Caco-2 (cell line): ENCODE results near the gene MFSD6L. TPM values are rescaled to one million over a fixed set of nuclear protein-coding genes. Genes with fewer than 3 reads are reported as not detected.

Experiments used
- BruUV-seq: library from RNA; stranded (reverse); fragments of 400-500 nt; replicated peaks from 2 replicates; lab custom pipeline; 2021; lab: Mats Ljungman, UMichigan
- CTCF ChIA-PET: fragments of 300-600 bp; sonication (Branson Sonifier 250); formaldehyde crosslinking; loops from one replicate; lab custom pipeline; 2022; ENCODE audit warnings: antibody characterized with exemption; lab: Charles Lee
- POLR2A ChIA-PET: fragments of 300-600 bp; sonication (Branson Sonifier 250); formaldehyde crosslinking; loops from one replicate; lab custom pipeline; 2022; ENCODE audit warnings: antibody characterized with exemption; lab: Charles Lee
- DNase-seq, 2 experiments: peaks; one replicate each; pipeline versions ENCODE4 v3.0.0 to v3.0.0-alpha.2; 2020 to 2022
- H3K27me3 ChIP-seq: replicated peaks from 2 replicates; pipeline ENCODE4 v1.6.0; 2011; ENCODE audit warnings: low read length; ENCODE audit not compliant: control insufficient read depth, insufficient read depth
- H3K36me3 ChIP-seq: 2 replicates; pipeline ENCODE4 v1.5.1; 2011; ENCODE audit warnings: low read length; ENCODE audit not compliant: control insufficient read depth, insufficient read depth
- H3K4me1 ChIP-seq: fragments of 250-450 bp; sonication (Bioruptor Pico); 2 replicates; pipeline ENCODE4 v1.5.1; 2020; ENCODE audit warnings: mild to moderate bottlenecking
- H3K4me3 ChIP-seq: 2 replicates; pipeline ENCODE4 v1.5.1; 2011; ENCODE audit warnings: low read depth, mild to moderate bottlenecking, control low read depth, low read length
- H3K9me3 ChIP-seq: fragments of 250-450 bp; sonication (Bioruptor Pico); 2 replicates; pipeline ENCODE4 v1.5.1; 2020; ENCODE audit warnings: mild to moderate bottlenecking, moderate library complexity
- H3K27ac Mint-ChIP-seq: one replicate; pipeline ENCODE4 v1.8.0; 2022; ENCODE audit warnings: mixed read lengths; ENCODE audit not compliant: unreplicated experiment
- H3K27me3 Mint-ChIP-seq: one replicate; pipeline ENCODE4 v1.8.0; 2022; ENCODE audit warnings: mixed read lengths; ENCODE audit not compliant: insufficient read depth, unreplicated experiment
- H3K36me3 Mint-ChIP-seq: one replicate; pipeline ENCODE4 v1.8.0; 2022; ENCODE audit warnings: mild to moderate bottlenecking, mixed read lengths; ENCODE audit not compliant: insufficient read depth, unreplicated experiment
- H3K4me1 Mint-ChIP-seq: one replicate; pipeline ENCODE4 v1.8.0; 2022; ENCODE audit warnings: low read depth, mixed read lengths; ENCODE audit not compliant: unreplicated experiment
- H3K4me3 Mint-ChIP-seq: one replicate; pipeline ENCODE4 v1.8.0; 2022; ENCODE audit warnings: mild to moderate bottlenecking, moderate library complexity, mixed read lengths; ENCODE audit not compliant: unreplicated experiment
- H3K9me3 Mint-ChIP-seq: one replicate; pipeline ENCODE4 v1.8.0; 2022; ENCODE audit warnings: mixed read lengths; ENCODE audit not compliant: unreplicated experiment
- intact Hi-C: fragments of 100-400 bp; cut with micrococcal nuclease; formaldehyde crosslinking; loops from one replicate; pipeline ENCODE4 v1.10.0; 2022; ENCODE audit not compliant: unreplicated experiment
- total RNA-seq: library from RNA; stranded (reverse); gene quantifications from 2 replicates; pipeline ENCODE4 v1.2.3, GENCODE V29; 2022
- TF ChIP-seq, protein P1 (sequence below), 2 experiments: fragments of 200-600 bp in 1 of 2; IDR thresholded peaks; 1 replicate in 1 of 2; 2 replicates in 1 of 2; pipeline versions ENCODE4 v1.5.1 to v1.8.0; 2011 to 2022; ENCODE audit warnings: antibody characterized with exemption in 1 of 2, control low read depth in 1 of 2, inconsistent platforms in 1 of 2, low read depth in 1 of 2, low read length in 1 of 2, mild to moderate bottlenecking in 1 of 2, moderate library complexity in 1 of 2; ENCODE audit not compliant: insufficient read depth in 1 of 2, severe bottlenecking in 1 of 2, unreplicated experiment in 1 of 2

MFSD6L gene
- total RNA-seq, 1 experiment from 2014 or later: not detected

DNA sequence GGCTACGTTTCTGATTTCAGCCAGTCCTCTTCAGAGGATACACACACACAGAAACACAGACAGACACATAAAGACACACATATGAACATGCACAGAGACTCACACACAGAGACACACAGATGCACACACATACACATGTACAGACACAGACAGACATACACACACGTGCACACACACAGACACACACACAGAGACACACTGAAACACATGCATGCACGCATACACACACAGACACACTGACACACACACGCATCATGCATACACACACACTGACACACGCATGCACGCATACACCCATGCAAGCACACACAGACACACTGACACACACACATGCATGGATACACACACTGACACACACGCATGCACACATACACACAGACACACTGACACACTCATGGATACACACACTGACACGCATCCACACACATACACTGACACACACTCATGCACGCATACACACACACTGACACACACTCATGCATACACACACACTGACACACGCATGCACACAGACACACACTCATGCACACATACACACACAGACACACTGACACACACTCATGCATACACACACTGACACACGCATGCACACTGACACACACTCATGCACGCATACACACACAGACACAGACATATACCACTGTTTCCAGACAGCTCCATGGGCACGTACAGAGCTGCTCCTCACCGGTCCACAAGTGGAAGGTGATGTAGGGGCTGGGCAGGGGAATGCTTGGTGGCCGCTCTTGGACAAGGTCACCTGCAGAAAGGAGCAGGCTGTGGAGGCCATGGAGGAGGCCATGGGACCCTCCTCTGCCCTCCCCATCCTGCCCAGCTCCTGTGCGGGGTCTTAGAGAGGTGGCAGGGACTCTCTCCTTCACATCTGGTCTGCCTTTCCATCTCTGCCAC, 30.1 kb upstream of the MFSD6L start:
- no peak for DNase-seq
- H3K27me3 Mint-ChIP-seq: no peaks in the 10 kb centered on the region
- intact Hi-C loops: no loop called here
- no TSS peak for BruUV-seq
- no peak overlapping the region for H3K4me3 Mint-ChIP-seq
- H3K9me3 ChIP-seq: no peaks in the 10 kb centered on the region
- no peaks in the 10 kb centered on the region for H3K4me1 Mint-ChIP-seq
- no peaks in the 10 kb centered on the region for H3K27me3 ChIP-seq
- H3K9me3 Mint-ChIP-seq: no peaks in the 10 kb centered on the region
- no peak overlapping the region for H3K27ac Mint-ChIP-seq
- no peaks in the 10 kb centered on the region for H3K36me3 ChIP-seq
- TF ChIP-seq, protein P1, sequence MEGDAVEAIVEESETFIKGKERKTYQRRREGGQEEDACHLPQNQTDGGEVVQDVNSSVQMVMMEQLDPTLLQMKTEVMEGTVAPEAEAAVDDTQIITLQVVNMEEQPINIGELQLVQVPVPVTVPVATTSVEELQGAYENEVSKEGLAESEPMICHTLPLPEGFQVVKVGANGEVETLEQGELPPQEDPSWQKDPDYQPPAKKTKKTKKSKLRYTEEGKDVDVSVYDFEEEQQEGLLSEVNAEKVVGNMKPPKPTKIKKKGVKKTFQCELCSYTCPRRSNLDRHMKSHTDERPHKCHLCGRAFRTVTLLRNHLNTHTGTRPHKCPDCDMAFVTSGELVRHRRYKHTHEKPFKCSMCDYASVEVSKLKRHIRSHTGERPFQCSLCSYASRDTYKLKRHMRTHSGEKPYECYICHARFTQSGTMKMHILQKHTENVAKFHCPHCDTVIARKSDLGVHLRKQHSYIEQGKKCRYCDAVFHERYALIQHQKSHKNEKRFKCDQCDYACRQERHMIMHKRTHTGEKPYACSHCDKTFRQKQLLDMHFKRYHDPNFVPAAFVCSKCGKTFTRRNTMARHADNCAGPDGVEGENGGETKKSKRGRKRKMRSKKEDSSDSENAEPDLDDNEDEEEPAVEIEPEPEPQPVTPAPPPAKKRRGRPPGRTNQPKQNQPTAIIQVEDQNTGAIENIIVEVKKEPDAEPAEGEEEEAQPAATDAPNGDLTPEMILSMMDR (IDR thresholded peaks at IDR 0.05; ENCODE audit: insufficient read depth in 1 of 2, low read depth in 1 of 2, low read length in 1 of 2, severe bottlenecking in 1 of 2, unreplicated experiment in 1 of 2): no peak
- no peak overlapping the region for H3K4me3 ChIP-seq
- no peaks in the 10 kb centered on the region for H3K36me3 Mint-ChIP-seq
- H3K4me1 ChIP-seq: no peaks in the 10 kb centered on the region
- CTCF ChIA-PET: no interaction called here
- POLR2A ChIA-PET: no interaction called here

DNA sequence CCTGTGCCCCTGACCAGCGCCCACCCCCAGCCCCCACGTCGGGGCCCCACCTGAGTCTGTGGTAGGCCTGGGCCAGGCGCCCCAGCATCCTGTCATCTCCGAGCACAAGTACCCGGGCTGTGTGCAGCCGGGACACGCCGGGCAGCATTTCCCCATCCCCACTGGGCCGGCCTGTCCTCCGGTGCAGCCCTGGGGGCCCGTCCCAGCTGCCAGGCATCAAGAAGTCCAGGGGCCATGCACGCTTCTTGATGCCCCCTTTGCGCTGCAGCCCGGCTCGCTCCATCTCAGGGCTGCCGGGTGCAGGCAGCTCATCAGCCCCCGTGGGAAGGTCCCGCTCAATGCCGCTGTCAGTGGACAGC, 29.3 kb upstream of the MFSD6L start:
- Mint-ChIP-seq H3K27ac (no peak overlapping the region), H3K4me1 (no peaks in the 10 kb centered on the region), H3K9me3 (no peaks in the 10 kb centered on the region), H3K4me3 (no peak overlapping the region), H3K27me3 (no peaks in the 10 kb centered on the region), H3K36me3 (no peaks in the 10 kb centered on the region)
- Histone ChIP-seq H3K36me3 (no peaks in the 10 kb centered on the region), H3K27me3 (no peaks in the 10 kb centered on the region), H3K4me3 (no peak overlapping the region), H3K4me1 (no peaks in the 10 kb centered on the region), H3K9me3 (no peaks in the 10 kb centered on the region)
- CTCF ChIA-PET: no interaction called here
- TF ChIP-seq, protein P1 (IDR thresholded peaks at IDR 0.05; ENCODE audit: insufficient read depth in 1 of 2, low read depth in 1 of 2, low read length in 1 of 2, severe bottlenecking in 1 of 2, unreplicated experiment in 1 of 2): no peak
- intact Hi-C loops: no loop called here
- no peak for DNase-seq
- POLR2A ChIA-PET: no interaction called here
- BruUV-seq: no TSS peak

DNA sequence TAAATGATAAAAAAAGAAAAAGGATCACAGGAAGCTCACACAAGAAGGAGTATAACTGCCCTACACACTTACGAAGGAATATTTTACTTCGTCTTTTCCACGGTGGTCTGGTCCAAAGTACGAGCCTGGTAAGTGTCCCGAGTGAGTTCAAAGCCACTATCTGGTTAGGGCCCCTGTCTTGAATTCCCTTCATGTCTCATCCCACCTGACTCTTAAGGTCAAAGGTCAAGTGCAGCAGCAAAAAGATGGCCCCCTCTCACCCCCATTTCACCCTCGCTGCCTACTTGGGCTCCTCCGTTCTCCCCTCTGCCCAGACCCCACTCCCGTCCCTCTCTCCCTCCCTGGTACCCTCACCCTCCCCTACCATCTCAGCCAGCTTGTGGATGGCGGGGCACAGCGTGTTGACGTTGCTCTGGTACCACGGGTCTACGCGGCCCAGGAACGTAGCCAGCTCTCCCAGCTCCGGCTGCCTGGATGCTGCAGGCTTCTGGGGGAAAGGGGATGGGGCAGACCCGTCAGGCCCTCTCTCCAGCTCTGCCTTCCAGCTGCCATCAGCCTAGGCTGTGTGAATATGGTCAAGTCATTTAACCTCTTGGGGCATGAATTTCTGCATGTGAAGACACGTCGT, 27.8 kb upstream of the MFSD6L start:
- Mint-ChIP-seq H3K36me3 (no peaks in the 10 kb centered on the region), H3K27ac (no peak overlapping the region), H3K4me1 (no peaks in the 10 kb centered on the region), H3K9me3 (no peaks in the 10 kb centered on the region), H3K4me3 (no peak overlapping the region), H3K27me3 (no peaks in the 10 kb centered on the region)
- ChIA-PET CTCF (no interaction called here), POLR2A (no interaction called here)
- intact Hi-C loops: no loop called here
- H3K27me3 ChIP-seq: no peaks in the 10 kb centered on the region
- no peaks in the 10 kb centered on the region for H3K36me3 ChIP-seq
- no peaks in the 10 kb centered on the region for H3K9me3 ChIP-seq
- TF ChIP-seq, protein P1 (IDR thresholded peaks at IDR 0.05; ENCODE audit: insufficient read depth in 1 of 2, low read depth in 1 of 2, low read length in 1 of 2, severe bottlenecking in 1 of 2, unreplicated experiment in 1 of 2): no peak
- BruUV-seq: no TSS peak
- no peak for DNase-seq
- no peak overlapping the region for H3K4me3 ChIP-seq
- no peaks in the 10 kb centered on the region for H3K4me1 ChIP-seq
